Measurements from ENCODE around the gene SCRN3. TPM values are rescaled to one million over a fixed set of nuclear protein-coding genes. Genes with fewer than 3 reads are reported as not detected.

Gene SCRN3
- total RNA-seq, 1 experiment from 2014 or later: 7.7 TPM

DNA sequence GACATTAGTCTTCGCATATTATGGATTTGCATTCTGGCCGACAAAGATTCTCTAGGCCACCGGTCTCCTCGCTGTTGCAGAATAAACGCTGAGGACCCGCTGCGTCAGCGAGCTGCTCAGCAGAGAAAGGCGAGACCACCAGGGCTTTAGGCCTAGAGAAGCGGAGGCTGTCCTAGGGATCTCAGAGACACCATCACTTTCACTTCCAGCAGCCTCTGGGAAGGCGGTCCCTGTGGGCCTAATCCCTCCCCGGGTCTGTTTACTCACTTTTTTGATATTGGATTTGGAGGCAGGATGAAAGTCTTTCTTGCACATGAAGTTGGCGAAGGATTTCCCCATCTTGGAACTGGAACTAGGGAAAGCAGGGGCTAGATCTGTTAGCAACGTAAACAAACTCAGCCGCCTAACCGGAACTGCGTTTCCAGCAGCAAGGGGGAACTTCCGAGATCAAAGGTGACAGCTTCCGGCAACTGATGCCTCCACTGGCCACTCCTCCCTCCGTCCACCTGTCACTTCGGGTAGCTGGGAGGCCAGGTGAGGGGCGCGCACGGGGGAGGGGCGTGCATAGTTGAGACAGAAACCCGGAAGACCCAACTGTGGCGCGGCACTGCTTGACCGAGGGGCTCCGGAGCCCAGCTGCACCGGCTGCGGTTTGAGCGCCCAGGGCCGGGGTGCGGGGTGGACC is at the start of gene SCRN3 (continued):
- no peak for TF ChIP-seq EZH2 (IDR thresholded peaks at IDR 0.05)
- no peak for TF ChIP-seq RAD21 (IDR thresholded peaks at IDR 0.05; ENCODE audit: low read depth)
- TF ChIP-seq ZFX (IDR thresholded peaks at IDR 0.05): peak; percentile 72
- no peak for TF ChIP-seq YY1 (IDR thresholded peaks at IDR 0.05; ENCODE audit: extremely low read depth, insufficient replicate concordance, low read depth, low read length)
- TF ChIP-seq ELF1 (IDR thresholded peaks at IDR 0.05; ENCODE audit: borderline replicate concordance, low read depth): peak; percentile 80

DNA sequence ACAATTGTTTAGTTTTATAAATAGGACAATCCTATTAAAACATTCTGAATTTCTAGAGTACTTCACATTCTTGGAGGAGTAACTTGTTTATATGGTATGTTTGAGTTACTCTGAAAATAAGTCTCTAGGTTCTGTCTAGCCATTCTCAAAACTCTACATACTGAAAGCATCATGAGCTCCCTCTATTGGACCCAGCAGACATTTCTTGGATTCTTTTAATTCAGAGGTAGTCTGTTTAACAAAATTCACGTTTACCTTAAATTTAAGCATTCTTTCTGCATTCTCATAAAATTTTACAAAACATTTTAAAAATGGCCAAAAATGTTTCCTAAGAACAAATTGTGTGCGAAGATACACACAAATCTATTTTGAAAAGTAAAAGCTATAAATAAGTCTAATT is 45.5 kb upstream of the SCRN3 start:
- BruUV-seq (replicated peaks): no TSS peak
- DNase-seq (ENCODE audit: low read depth, low spot score) (no peak), ATAC-seq (peak; percentile 73)
- H3K9ac ChIP-seq (ENCODE audit: low read length): no peak overlapping the region
- CTCF ChIA-PET: interaction anchor here (0.7 to 1.1 kb wide), 5 partner anchors 9 to 944 kb away, joined by 3 to 10 read pairs (median 3); no protein-coding TSS in a partner anchor
- H3K27me3 ChIP-seq (ENCODE audit: insufficient read depth, low read length): no peaks in the 10 kb centered on the region
- H3K27ac ChIP-seq (ENCODE audit: low read depth, low read length): no peak overlapping the region
- no peak overlapping the region for H3K4me2 ChIP-seq (ENCODE audit: low read length)
- H3K4me1 ChIP-seq (ENCODE audit: control insufficient read depth in 1 of 2, insufficient read depth in 2 of 2, low read length in 2 of 2): 0 out of 4 replicates have a peak, but pooled peaks cover 0 to 2% of the 10 kb centered on the region in 2 experiments
- POLR2A ChIA-PET: no interaction called here
- no peaks in the 10 kb centered on the region for H3K9me3 ChIP-seq (ENCODE audit: control insufficient read depth in 1 of 2, insufficient read depth in 1 of 2, low read depth in 1 of 2, low read length in 2 of 2)
- H3K9me2 ChIP-seq (ENCODE audit: insufficient read depth): no peaks in the 10 kb centered on the region
- H3K36me3 ChIP-seq (ENCODE audit: control insufficient read depth in 1 of 2, insufficient read depth in 2 of 2, low read length in 2 of 2): peaks cover 0 to 10% of the 10 kb centered on the region in 2 experiments; a peak in 1 of 4 replicates
- peak; percentile 40; the same call in 1 of the 2 replicates for TF ChIP-seq RAD21 (IDR thresholded peaks at IDR 0.05; ENCODE audit: low read depth)
- no peak for TF ChIP-seq ZFX (IDR thresholded peaks at IDR 0.05)
- TF ChIP-seq, protein P1, sequence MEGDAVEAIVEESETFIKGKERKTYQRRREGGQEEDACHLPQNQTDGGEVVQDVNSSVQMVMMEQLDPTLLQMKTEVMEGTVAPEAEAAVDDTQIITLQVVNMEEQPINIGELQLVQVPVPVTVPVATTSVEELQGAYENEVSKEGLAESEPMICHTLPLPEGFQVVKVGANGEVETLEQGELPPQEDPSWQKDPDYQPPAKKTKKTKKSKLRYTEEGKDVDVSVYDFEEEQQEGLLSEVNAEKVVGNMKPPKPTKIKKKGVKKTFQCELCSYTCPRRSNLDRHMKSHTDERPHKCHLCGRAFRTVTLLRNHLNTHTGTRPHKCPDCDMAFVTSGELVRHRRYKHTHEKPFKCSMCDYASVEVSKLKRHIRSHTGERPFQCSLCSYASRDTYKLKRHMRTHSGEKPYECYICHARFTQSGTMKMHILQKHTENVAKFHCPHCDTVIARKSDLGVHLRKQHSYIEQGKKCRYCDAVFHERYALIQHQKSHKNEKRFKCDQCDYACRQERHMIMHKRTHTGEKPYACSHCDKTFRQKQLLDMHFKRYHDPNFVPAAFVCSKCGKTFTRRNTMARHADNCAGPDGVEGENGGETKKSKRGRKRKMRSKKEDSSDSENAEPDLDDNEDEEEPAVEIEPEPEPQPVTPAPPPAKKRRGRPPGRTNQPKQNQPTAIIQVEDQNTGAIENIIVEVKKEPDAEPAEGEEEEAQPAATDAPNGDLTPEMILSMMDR (IDR thresholded peaks at IDR 0.05 in 2 of 3, conservative IDR thresholded peaks at IDR 0.05 in 1 of 3; ENCODE audit: borderline replicate concordance in 1 of 3, insufficient read depth in 1 of 3, low read depth in 2 of 3, low read length in 2 of 3): peak in 2 of 3 experiments; percentile 51 to 58; a peak in 4 of 6 replicates
- no peak for TF ChIP-seq ELF1 (IDR thresholded peaks at IDR 0.05; ENCODE audit: borderline replicate concordance, low read depth)
- no peaks in the 10 kb centered on the region; the same call in 1 of the 2 replicates for H4K20me1 ChIP-seq (ENCODE audit: insufficient read depth)
- H2AFZ ChIP-seq (ENCODE audit: low read depth, low read length, poor library complexity, severe bottlenecking): no peak overlapping the region
- H3K79me2 ChIP-seq (ENCODE audit: insufficient read depth, low read length): no peaks in the 10 kb centered on the region
- intact Hi-C loops (cut with micrococcal nuclease): no loop called here
- H3K4me3 ChIP-seq (replicated peaks in 1 of 2; ENCODE audit: low read depth in 1 of 2, low read length in 2 of 2): no peak overlapping the region
- RAD21 ChIA-PET (ENCODE audit: low non-redundant PET in 1 of 2, low total read pairs in 2 of 2, uncharacterized antibody in 2 of 2, unreplicated experiment in 2 of 2): no interaction called here

Data from HCT116 (cell line).